Testis (tissue), 3 donors: Measurements from ENCODE around the gene FHOD3. TPM values are rescaled to one million over a fixed set of nuclear protein-coding genes. Genes with fewer than 3 reads are reported as not detected.

Experiments
- DNase-seq: peaks from one replicate; pipeline ENCODE4 v3.0.0-alpha.2; 2019
- H3K27ac ChIP-seq, 2 donors: fragments of 200-600 bp; sonication (generic); one replicate each; pipeline ENCODE4 v1.5.1; 2019
- H3K27me3 ChIP-seq: fragments of 200-600 bp; sonication (generic); one replicate; pipeline ENCODE4 v1.5.1; 2019
- H3K36me3 ChIP-seq: fragments of 200-600 bp; sonication (generic); one replicate; pipeline ENCODE4 v1.5.1; 2017; ENCODE audit warnings: low read depth; ENCODE audit errors: missing control alignments
- H3K4me1 ChIP-seq: fragments of 200-600 bp; sonication (generic); one replicate; pipeline ENCODE4 v1.5.1; 2019
- H3K4me3 ChIP-seq, 2 donors: fragments of 200-600 bp; sonication (generic); one replicate each; pipeline ENCODE4 v1.5.1; 2017 to 2019
- H3K9me3 ChIP-seq: fragments of 200-600 bp; sonication (generic); one replicate; pipeline ENCODE4 v1.5.1; 2017
- CTCF ChIP-seq, 3 experiments: fragments of 450-650 bp in 2 of 3; fragments of 200-600 bp in 1 of 3; sonication (generic) in 1 of 3; IDR thresholded peaks; one replicate each; pipeline ENCODE4 v1.5.1; 2016 to 2019; ENCODE audit warnings: antibody characterized with exemption in 3 of 3, mild to moderate bottlenecking in 2 of 3, moderate library complexity in 1 of 3
- POLR2A ChIP-seq: fragments of 450-650 bp; IDR thresholded peaks from one replicate; pipeline ENCODE4 v1.6.1; 2017; ENCODE audit warnings: antibody characterized with exemption, mild to moderate bottlenecking, moderate library complexity
- whole genome bisulfite sequencing, 2 donors: methylation state at CpG; one replicate each; pipeline ENCODE4 v1.1.5; 2018; 5-methylcytosine and 5-hydroxymethylcytosine counted together
- intact Hi-C: fragments of 100-400 bp; cut with DNase I; formaldehyde crosslinking; loops from one replicate; pipeline ENCODE4 v1.15.1; 2023; ENCODE audit warnings: low total_unique reads
- polyA plus RNA-seq: library from polyadenylated mRNA; stranded (reverse); fragments of 350-450 nt; fragmentation: Illumina TruSeq; extraction: RNeasy Lipid Tissue Mini Kit (QIAGEN cat#74804); gene quantifications from one replicate; pipeline ENCODE4 v1.2.3, GENCODE V29; 2014; ENCODE audit warnings: low read depth, low replicate concordance; ENCODE audit not compliant: insufficient read depth
- total RNA-seq, 2 donors: library from RNA; depleted of rRNA; stranded (reverse); fragments of >200 nt; gene quantifications; one replicate each; pipeline ENCODE4 v1.2.3, GENCODE V29; 2016

The FHOD3 gene
- total and polyA plus RNA-seq, 3 donors from 2014 or later: 6.5 to 46.8 (median 37.3) TPM

GRCh38 chr18:36522509-36522908 is 225.0 kb downstream of the FHOD3 start:
- no peaks in the 10 kb centered on the region for H3K9me3 ChIP-seq
- no peaks in the 10 kb centered on the region for H3K4me1 ChIP-seq
- WGBS, 2 donors: 82 to 90% methylated on average over 1 of the region's 1 CpG
- no peak overlapping the region for H3K4me3 ChIP-seq
- TF ChIP-seq POLR2A (no peak), CTCF (IDR thresholded peaks at IDR 0.05) (no peak)
- no peaks in the 10 kb centered on the region for H3K27me3 ChIP-seq
- H3K36me3 ChIP-seq: no peaks in the 10 kb centered on the region
- DNase-seq: no peak
- no peak overlapping the region for H3K27ac ChIP-seq
- intact Hi-C loops: no loop called here

GRCh38 chr18:36525913-36526312 is 228.4 kb downstream of the FHOD3 start:
- no peaks in the 10 kb centered on the region for H3K4me1 ChIP-seq
- H3K27ac ChIP-seq: no peak overlapping the region
- 93 to 94% methylated on average over 3 of the region's 3 CpGs for WGBS, 2 donors
- no peaks in the 10 kb centered on the region for H3K27me3 ChIP-seq
- TF ChIP-seq CTCF (IDR thresholded peaks at IDR 0.05) (no peak), POLR2A (no peak)
- H3K9me3 ChIP-seq: no peaks in the 10 kb centered on the region
- no peaks in the 10 kb centered on the region for H3K36me3 ChIP-seq
- no peak overlapping the region for H3K4me3 ChIP-seq
- no peak for DNase-seq
- intact Hi-C loops: no loop called here

- WGBS, 2 donors: 79 to 89% methylated on average over 4 of the region's 4 CpGs
Observed at GRCh38 chr18:36526611-36527010, 229.1 kb downstream of the FHOD3 start.

GRCh38 chr18:36527051-36527450 is 229.5 kb downstream of the FHOD3 start:
- WGBS, 2 donors: 89 to 90% methylated on average over 6 of the region's 6 CpGs
- Histone ChIP-seq H3K9me3 (no peaks in the 10 kb centered on the region), H3K4me3 (no peak overlapping the region), H3K36me3 (no peaks in the 10 kb centered on the region), H3K27ac (no peak overlapping the region), H3K27me3 (no peaks in the 10 kb centered on the region), H3K4me1 (no peaks in the 10 kb centered on the region)
- TF ChIP-seq POLR2A (no peak), CTCF (IDR thresholded peaks at IDR 0.05) (no peak)
- no peak for DNase-seq
- intact Hi-C loops: no loop called here

More at GRCh38 chr18:36526611-36527010, 229.1 kb downstream of the FHOD3 start:
- H3K4me1 ChIP-seq: no peaks in the 10 kb centered on the region
- H3K27ac ChIP-seq: no peak overlapping the region
- no peaks in the 10 kb centered on the region for H3K27me3 ChIP-seq
- no peaks in the 10 kb centered on the region for H3K9me3 ChIP-seq
- no peaks in the 10 kb centered on the region for H3K36me3 ChIP-seq
- no peak overlapping the region for H3K4me3 ChIP-seq
- intact Hi-C loops: no loop called here
- DNase-seq: no peak
- no peak for TF ChIP-seq CTCF (IDR thresholded peaks at IDR 0.05)
- TF ChIP-seq POLR2A: no peak

- Histone ChIP-seq H3K27me3 (no peaks in the 10 kb centered on the region), H3K9me3 (no peaks in the 10 kb centered on the region), H3K4me1 (no peaks in the 10 kb centered on the region), H3K27ac (no peak overlapping the region), H3K4me3 (no peak overlapping the region), H3K36me3 (no peaks in the 10 kb centered on the region)
- DNase-seq: no peak
- intact Hi-C loops: no loop called here
- TF ChIP-seq POLR2A (no peak), CTCF (IDR thresholded peaks at IDR 0.05) (no peak)
- WGBS, 2 donors: 78 to 89% methylated on average over 2 of the region's 2 CpGs
Observed at GRCh38 chr18:36527740-36528455, 230.4 kb downstream of the FHOD3 start.
